PC-3 (cell line): ENCODE measurements around the gene LUZP1.

Experiments used
- CTCF ChIP-seq: fragments of 300-600 bp; sonication (generic); conservative IDR thresholded peaks from 2 replicates; pipeline ENCODE4 v1.5.1; 2017; ENCODE audit warnings: antibody characterized with exemption, low read depth, mild to moderate bottlenecking, low read length
- EZH2phosphoT487 ChIP-seq: fragments of 300-600 bp; sonication (generic); IDR thresholded peaks from 2 replicates; pipeline ENCODE4 v1.6.1; 2018; ENCODE audit warnings: mild to moderate bottlenecking, antibody characterized with exemption, low read length, borderline replicate concordance

- no peak for TF ChIP-seq CTCF
- no peak for TF ChIP-seq EZH2phosphoT487
These were observed 16.7 kb upstream of the LUZP1 start for GRCh38 chr1:23185381-23185780.
